Adrenal gland (tissue), 5 donors: ENCODE results near the gene RAB33B.

Experiments used
- POLR2A ChIP-seq, 2 donors: fragments of 450-650 bp; IDR thresholded peaks; one replicate each; pipeline ENCODE4 v1.6.1; 2017; ENCODE audit warnings: antibody characterized with exemption in 2 of 2, mild to moderate bottlenecking in 2 of 2, moderate library complexity in 1 of 2
- TF ChIP-seq, protein P1 (sequence below), 6 experiments: fragments of 450-650 bp in 4 of 6; fragments of 200-600 bp in 2 of 6; sonication (generic) in 1 of 6; IDR thresholded peaks; 1 replicate in 5 of 6; 2 replicates in 1 of 6; pipeline versions ENCODE4 v1.5.1 to v1.8.0; 2016 to 2021; ENCODE audit warnings: antibody characterized with exemption in 6 of 6, mild to moderate bottlenecking in 2 of 6, moderate library complexity in 1 of 6
- donor health status: DM: no; HTN: no; CAD: no.

- TF ChIP-seq, protein P1, sequence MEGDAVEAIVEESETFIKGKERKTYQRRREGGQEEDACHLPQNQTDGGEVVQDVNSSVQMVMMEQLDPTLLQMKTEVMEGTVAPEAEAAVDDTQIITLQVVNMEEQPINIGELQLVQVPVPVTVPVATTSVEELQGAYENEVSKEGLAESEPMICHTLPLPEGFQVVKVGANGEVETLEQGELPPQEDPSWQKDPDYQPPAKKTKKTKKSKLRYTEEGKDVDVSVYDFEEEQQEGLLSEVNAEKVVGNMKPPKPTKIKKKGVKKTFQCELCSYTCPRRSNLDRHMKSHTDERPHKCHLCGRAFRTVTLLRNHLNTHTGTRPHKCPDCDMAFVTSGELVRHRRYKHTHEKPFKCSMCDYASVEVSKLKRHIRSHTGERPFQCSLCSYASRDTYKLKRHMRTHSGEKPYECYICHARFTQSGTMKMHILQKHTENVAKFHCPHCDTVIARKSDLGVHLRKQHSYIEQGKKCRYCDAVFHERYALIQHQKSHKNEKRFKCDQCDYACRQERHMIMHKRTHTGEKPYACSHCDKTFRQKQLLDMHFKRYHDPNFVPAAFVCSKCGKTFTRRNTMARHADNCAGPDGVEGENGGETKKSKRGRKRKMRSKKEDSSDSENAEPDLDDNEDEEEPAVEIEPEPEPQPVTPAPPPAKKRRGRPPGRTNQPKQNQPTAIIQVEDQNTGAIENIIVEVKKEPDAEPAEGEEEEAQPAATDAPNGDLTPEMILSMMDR (IDR thresholded peaks at IDR 0.05) = no peak
- no peak for TF ChIP-seq POLR2A (IDR thresholded peaks at IDR 0.05)
Observed at GRCh38 chr4:139441029-139441428, 12.9 kb upstream of the RAB33B start.
